CD4-positive, alpha-beta T cell (primary cell): Measurements from ENCODE around the gene FBXW12. TPM values are rescaled to one million over a fixed set of nuclear protein-coding genes. Genes with fewer than 3 reads are reported as not detected.

Experiments used
- ATAC-seq: fragments of 200-7000 bp; cut with Tn5 transposase; one replicate; pipeline ENCODE4 v1.10.0; 2022; ENCODE audit warnings: mild to moderate bottlenecking; ENCODE audit not compliant: poor library complexity
- CTCF ChIA-PET: fragments of 350-600 bp; sonication (Branson Sonifier 250); formaldehyde crosslinking; loops from one replicate; lab custom pipeline; 2021; ENCODE audit warnings: antibody characterized with exemption, inconsistent platforms; lab: Charles Lee
- POLR2A ChIA-PET: fragments of 350-600 bp; sonication (Branson Sonifier 250); formaldehyde crosslinking; loops from one replicate; lab custom pipeline; 2021; ENCODE audit warnings: antibody characterized with exemption, inconsistent platforms; lab: Charles Lee
- DNase-seq, 14 experiments: peaks; one replicate each; pipeline ENCODE4 v3.0.0-alpha.2; 2013 to 2020; ENCODE audit warnings: mixed read lengths in 2 of 14
- H3K27ac ChIP-seq, 2 donors: one replicate each; pipeline versions ENCODE4 v1.5.1 to v1.7.0; 2013; ENCODE audit warnings: low read length in 2 of 2, low read depth in 1 of 2, mild to moderate bottlenecking in 1 of 2
- H3K27me3 ChIP-seq, 2 experiments: 1 replicate in 1 of 2; 2 replicates in 1 of 2; pipeline versions ENCODE4 v1.6.1 to v1.7.0; 2013; ENCODE audit warnings: low read length in 2 of 2, control low read depth in 1 of 2, mild to moderate bottlenecking in 1 of 2, moderate library complexity in 1 of 2; ENCODE audit not compliant: insufficient read depth in 2 of 2, control insufficient read depth in 1 of 2
- H3K36me3 ChIP-seq: one replicate; pipeline ENCODE4 v1.6.1; 2013; ENCODE audit warnings: low read length, control low read depth; ENCODE audit not compliant: insufficient read depth
- H3K4me1 ChIP-seq: one replicate; pipeline ENCODE4 v1.6.1; 2013; ENCODE audit warnings: low read length, control low read depth; ENCODE audit not compliant: insufficient read depth
- H3K4me3 ChIP-seq: one replicate; pipeline ENCODE4 v1.5.1; 2013; ENCODE audit warnings: mild to moderate bottlenecking, low read length, moderate library complexity
- H3K9me3 ChIP-seq, 2 experiments: 1 replicate in 1 of 2; 2 replicates in 1 of 2; pipeline versions ENCODE4 v1.6.1 to v1.7.0; 2013; ENCODE audit warnings: low read length in 2 of 2, mild to moderate bottlenecking in 2 of 2, control low read depth in 1 of 2, moderate library complexity in 1 of 2; ENCODE audit not compliant: control insufficient read depth in 1 of 2, insufficient read depth in 1 of 2
- H3K27ac Mint-ChIP-seq: one replicate; pipeline ENCODE4 v1.8.0; 2020; ENCODE audit warnings: mixed read lengths
- H3K27me3 Mint-ChIP-seq: one replicate; pipeline ENCODE4 v1.8.0; 2021; ENCODE audit warnings: mixed read lengths
- H3K36me3 Mint-ChIP-seq: one replicate; pipeline ENCODE4 v1.8.0; 2021; ENCODE audit warnings: low read depth, mixed read lengths
- H3K4me1 Mint-ChIP-seq: one replicate; pipeline ENCODE4 v1.8.0; 2021; ENCODE audit warnings: low read depth, mixed read lengths
- H3K4me3 Mint-ChIP-seq: one replicate; pipeline ENCODE4 v1.8.0; 2020; ENCODE audit warnings: mild to moderate bottlenecking, mixed read lengths
- H3K9me3 Mint-ChIP-seq: one replicate; pipeline ENCODE4 v1.8.0; 2020; ENCODE audit warnings: mixed read lengths
- CTCF ChIP-seq: fragments of 200-600 bp; IDR thresholded peaks from one replicate; pipeline ENCODE4 v1.8.0; 2022; ENCODE audit warnings: antibody characterized with exemption, mild to moderate bottlenecking
- intact Hi-C, 2 experiments: fragments of 100-400 bp; cut with DNase I in 1 of 2; cut with micrococcal nuclease in 1 of 2; formaldehyde crosslinking; loops; one replicate each; pipeline versions ENCODE4 v1.15.1 to v1.9.0; 2023 to 2025; cut with DNase I, micrococcal nuclease
- total RNA-seq, 174 experiments: library from RNA in 2 of 174; stranded (reverse) in 2 of 174; gene quantifications; one replicate each; pipeline ENCODE4 v1.2.3 and lab custom pipeline; 2021 to 2026

Gene FBXW12
- total RNA-seq, 2 experiments from 2014 or later: not detected

- Mint-ChIP-seq H3K36me3 (peaks cover 29% of the 10 kb centered on the region), H3K27ac (no peak overlapping the region), H3K4me1 (peaks cover 37% of the 10 kb centered on the region), H3K4me3 (no peak overlapping the region), H3K9me3 (no peaks in the 10 kb centered on the region), H3K27me3 (no peaks in the 10 kb centered on the region)
- H3K27me3 ChIP-seq: no peaks in the 10 kb centered on the region
- peaks cover 44% of the 10 kb centered on the region for H3K4me1 ChIP-seq
- no peak overlapping the region for H3K27ac ChIP-seq
- POLR2A ChIA-PET: interaction anchor here (0.6 to 2.2 kb wide), 10 partner anchors 10 to 81 kb away, joined by 3 to 37 read pairs (median 8); partner anchors contain the start of genes ATRIP and SHISA5
- CTCF ChIA-PET: interaction anchor here (0.8 to 3.0 kb wide), 17 partner anchors 10 to 207 kb away, joined by 3 to 118 read pairs (median 10); partner anchors contain the start of genes ATRIP and ZNF589
- DNase-seq: no peak
- H3K36me3 ChIP-seq: peaks cover 21% of the 10 kb centered on the region
- ATAC-seq: no peak
- intact Hi-C loops: loop anchor here (1.0 to 5.0 kb wide), 9 partner anchors 36 to 655 kb away; partner anchors contain the start of gene SMARCC1 (in 1 of the 2)
- no peaks in the 10 kb centered on the region for H3K9me3 ChIP-seq
- TF ChIP-seq CTCF: no peak
- no peak overlapping the region for H3K4me3 ChIP-seq
Measured at GRCh38 chr3:48436855-48437254, 64.8 kb downstream of the FBXW12 start.

GRCh38 chr3:48437812-48438211, 65.8 kb downstream of the FBXW12 start:
- POLR2A ChIA-PET: no interaction called here

More at GRCh38 chr3:48437812-48438211, 65.8 kb downstream of the FBXW12 start:
- H3K4me3 ChIP-seq: no peak overlapping the region
- H3K27me3 ChIP-seq: no peaks in the 10 kb centered on the region
- Mint-ChIP-seq H3K4me3 (no peak overlapping the region), H3K27ac (no peak overlapping the region), H3K36me3 (peaks cover 31% of the 10 kb centered on the region), H3K9me3 (no peaks in the 10 kb centered on the region), H3K27me3 (no peaks in the 10 kb centered on the region), H3K4me1 (peaks cover 44% of the 10 kb centered on the region)
- peaks cover 21% of the 10 kb centered on the region for H3K36me3 ChIP-seq
- no peak overlapping the region for H3K27ac ChIP-seq
- ATAC-seq (no peak), DNase-seq (no peak)
- intact Hi-C loops: loop anchor here (2.0 to 5.0 kb wide), 5 partner anchors 39 to 656 kb away; partner anchors contain the start of gene SMARCC1 (in 1 of the 2)
- H3K9me3 ChIP-seq: no peaks in the 10 kb centered on the region
- H3K4me1 ChIP-seq: peaks cover 51% of the 10 kb centered on the region
- CTCF ChIA-PET: interaction anchor here (3.0 kb wide), 1 partner anchor 37 kb away, joined by 118 read pairs; no protein-coding TSS in a partner anchor
- TF ChIP-seq CTCF: no peak
